M059J (cell line): ENCODE measurements around the gene LDLRAD4. TPM values are rescaled to one million over a fixed set of nuclear protein-coding genes. Genes with fewer than 3 reads are reported as not detected.

Experiments used
- DNase-seq: peaks from one replicate; pipeline ENCODE4 v3.0.0-alpha.2; 2012; ENCODE audit warnings: low read depth
- total RNA-seq: library from RNA; depleted of rRNA; stranded (reverse); fragments of >200 nt; shearing (Covaris generic); gene quantifications from 2 replicates; pipeline ENCODE4 v1.2.3, GENCODE V29; 2014

LDLRAD4 gene
- total RNA-seq, 1 experiment from 2014 or later = 1.9 TPM

DNA sequence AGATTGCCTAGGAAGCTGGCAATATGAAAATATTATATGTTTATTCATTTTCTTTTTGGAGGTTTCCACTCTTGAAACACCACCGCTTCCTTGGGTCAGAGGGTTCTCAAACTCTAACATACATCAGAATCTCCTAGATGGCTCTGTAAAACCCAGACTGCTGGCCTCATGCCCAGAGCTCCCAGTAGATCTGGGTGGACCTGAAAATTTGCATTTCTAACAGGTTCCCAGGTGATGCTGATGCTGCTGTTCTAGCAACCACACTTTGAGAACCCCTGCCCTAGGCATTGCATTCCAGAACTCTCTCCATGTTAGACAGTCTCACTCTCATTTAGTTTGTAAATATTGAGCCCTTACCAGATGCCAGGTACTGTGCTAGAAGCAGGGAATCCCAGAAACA lies 368.4 kb downstream of the LDLRAD4 start:
- no peak for DNase-seq

GRCh38 chr18:13587477-13587876 lies 368.9 kb downstream of the LDLRAD4 start:
- no peak for DNase-seq

DNA sequence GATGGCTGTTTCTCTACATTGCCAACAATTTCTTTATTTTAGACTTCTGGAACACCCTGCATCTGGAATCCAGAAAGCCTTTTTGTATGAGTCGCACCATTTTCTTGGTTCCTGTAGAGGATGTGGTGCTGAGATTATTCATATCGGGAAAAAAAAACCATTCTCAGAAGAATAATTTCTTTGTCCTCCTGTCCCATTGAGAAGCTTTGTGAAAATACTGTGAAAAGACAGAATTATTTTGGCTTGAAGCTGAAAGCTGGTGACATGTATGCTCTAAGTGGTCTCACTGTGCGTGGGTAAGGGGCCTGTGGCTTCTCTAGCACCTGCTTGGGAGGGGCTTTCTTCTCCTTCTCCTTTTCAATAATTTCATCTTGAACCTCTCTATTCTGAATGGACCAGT lies 369.4 kb downstream of the LDLRAD4 start:
- DNase-seq = no peak

DNA sequence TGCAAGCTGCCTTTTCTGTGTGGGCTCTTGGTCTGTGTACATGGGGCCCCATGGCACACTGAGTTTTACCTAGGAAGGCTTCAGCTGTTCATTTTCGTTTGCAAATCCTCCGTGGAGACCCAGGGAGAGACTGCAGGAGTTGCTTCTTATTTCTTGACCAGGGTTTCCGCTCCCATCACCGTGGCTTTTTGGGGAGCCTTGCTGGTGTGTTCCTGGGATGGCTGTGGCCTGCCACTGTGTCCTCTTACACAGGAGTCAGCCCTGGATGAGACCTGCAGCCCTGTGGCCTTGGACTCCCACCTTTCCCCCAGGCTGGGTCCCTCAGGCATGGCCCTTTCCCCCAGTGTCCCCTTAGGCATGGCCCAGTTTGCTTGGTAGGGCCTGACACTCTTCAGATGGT lies 370.8 kb downstream of the LDLRAD4 start:
- no peak for DNase-seq

GRCh38 chr18:13589943-13590342 lies 371.4 kb downstream of the LDLRAD4 start:
- DNase-seq = no peak

DNA sequence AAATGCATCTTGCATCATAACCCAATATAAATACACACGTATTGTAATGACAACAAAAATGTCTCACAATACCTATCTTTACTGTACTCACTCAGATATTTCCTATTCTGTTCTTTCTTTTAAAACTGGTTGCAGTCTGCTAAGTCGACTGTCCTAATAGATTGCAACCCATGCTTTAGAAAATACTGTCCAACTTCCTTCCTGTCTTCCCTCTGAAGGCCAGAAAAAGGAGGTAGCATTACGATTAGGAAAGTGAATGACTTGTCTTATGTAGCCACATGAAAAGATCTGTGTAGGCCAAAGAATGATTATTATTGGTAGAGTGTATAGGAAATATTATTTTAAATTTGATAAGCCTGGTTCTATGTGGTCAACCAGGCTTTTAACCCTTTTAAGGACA lies 373.7 kb downstream of the LDLRAD4 start:
- no peak for DNase-seq

GRCh38 chr18:13594551-13594950 lies 376.0 kb downstream of the LDLRAD4 start:
- DNase-seq = no peak

DNA sequence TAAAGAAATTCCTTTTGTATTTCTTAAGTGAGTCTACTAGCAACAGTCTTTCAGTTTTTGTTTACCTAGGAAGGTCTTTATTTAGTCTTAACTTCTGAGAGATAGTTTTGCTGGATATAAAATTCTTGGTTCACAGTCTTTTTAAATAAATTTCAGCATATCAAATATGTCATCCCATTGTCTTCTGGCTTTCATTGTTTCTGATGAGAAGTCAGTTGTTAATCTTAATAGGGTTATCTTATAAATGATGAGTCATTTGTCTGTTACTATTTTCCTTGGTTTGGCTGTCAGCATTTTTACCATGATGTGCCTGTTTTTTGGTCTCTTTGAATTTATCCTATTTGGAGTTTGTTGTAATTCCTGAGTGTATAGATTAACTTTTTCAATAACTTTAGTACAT lies 378.5 kb downstream of the LDLRAD4 start:
- DNase-seq = peak; percentile 5

GRCh38 chr18:13598591-13598990 lies 380.0 kb downstream of the LDLRAD4 start:
- DNase-seq = no peak

GRCh38 chr18:13599031-13599430 lies 380.5 kb downstream of the LDLRAD4 start:
- no peak for DNase-seq

- DNase-seq = no peak
Observed at GRCh38 chr18:13603304-13604019, 384.9 kb downstream of the LDLRAD4 start.

DNA sequence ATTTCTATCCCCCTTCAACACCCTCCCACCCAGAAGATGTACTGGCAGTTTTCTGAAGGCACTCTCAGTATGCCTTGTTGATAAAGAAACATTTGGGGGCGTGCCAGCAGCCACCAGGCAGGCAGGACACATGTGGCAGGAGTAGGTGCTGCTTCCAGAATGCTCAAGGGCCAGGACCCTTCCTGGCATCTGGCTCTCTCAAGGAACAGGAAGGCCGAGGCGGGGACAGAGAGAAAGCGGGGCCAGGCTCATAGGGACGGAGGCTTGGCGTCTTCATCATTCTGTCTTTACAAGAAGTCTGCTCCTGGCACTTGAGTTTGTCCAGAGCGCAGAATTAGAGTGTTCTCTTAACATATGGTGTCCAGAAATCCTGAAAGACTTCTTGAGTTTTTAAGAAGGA lies 386.2 kb downstream of the LDLRAD4 start:
- DNase-seq = no peak

- DNase-seq = no peak
Observed at GRCh38 chr18:13605477-13605876, 386.9 kb downstream of the LDLRAD4 start.

- DNase-seq = no peak
Observed at GRCh38 chr18:13605901-13606300, 387.3 kb downstream of the LDLRAD4 start.

- no peak for DNase-seq
Observed at GRCh38 chr18:13606604-13607254, 388.2 kb downstream of the LDLRAD4 start.

DNA sequence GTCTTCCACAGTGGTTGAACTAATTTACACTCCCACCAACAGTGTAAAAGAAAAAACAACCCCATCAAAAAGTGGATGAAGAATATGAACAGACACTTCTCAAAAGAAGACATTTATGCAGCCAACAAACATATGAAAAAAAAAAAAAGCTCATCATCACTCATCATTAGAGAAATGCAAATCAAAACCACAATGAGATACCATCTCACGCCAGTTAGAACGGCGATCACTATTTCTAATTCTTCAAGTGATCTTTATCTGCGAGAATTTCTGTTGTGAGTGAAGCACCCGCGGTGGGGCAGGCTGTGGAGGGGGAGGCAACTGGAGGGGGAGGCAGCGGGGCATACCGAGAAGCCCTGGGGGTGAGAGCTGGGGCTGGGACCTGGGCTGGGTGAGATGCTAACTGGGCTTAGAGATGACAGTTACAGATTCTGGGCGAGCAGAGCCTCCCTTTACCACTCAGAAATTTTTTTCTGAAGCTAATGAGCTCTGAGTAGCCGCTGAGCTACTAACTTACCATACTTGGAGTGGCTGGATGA lies 389.5 kb downstream of the LDLRAD4 start:
- DNase-seq = peak; percentile 12

DNA sequence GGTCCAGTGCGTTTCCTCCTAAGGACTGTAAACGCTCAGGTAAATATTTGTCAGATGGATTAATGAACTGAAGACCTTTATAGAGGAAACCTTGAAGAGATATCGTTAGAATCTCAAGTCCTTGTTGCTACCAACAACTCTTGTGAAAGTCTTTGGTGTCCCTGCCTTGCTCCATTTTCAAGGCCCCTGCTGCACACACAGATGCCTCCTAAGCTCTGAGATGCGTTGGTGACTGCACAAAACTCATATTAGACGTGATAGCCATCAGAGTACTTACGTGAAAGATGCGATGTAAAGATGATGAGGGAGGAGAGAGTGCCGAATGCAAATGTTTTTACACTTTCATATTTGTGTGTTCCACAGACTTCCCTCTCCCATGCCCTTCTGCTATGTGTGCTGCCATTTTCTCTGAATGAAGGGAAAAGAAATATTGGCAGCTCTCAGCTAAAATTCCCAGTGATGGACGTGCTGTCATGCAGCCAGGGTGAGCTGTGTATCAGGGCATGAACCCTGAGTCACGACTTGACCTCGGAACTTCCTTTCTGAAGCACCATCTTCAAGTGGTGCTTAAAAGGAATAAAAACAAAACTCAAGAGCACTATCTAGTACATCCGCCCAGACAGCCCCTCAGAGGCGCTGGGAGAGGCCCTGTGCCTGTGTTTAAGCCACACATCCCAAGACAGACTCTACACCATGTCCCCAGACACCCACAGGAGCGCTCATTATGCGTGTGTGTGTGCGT lies 390.4 kb downstream of the LDLRAD4 start:
- DNase-seq = peak; percentile 19

DNA sequence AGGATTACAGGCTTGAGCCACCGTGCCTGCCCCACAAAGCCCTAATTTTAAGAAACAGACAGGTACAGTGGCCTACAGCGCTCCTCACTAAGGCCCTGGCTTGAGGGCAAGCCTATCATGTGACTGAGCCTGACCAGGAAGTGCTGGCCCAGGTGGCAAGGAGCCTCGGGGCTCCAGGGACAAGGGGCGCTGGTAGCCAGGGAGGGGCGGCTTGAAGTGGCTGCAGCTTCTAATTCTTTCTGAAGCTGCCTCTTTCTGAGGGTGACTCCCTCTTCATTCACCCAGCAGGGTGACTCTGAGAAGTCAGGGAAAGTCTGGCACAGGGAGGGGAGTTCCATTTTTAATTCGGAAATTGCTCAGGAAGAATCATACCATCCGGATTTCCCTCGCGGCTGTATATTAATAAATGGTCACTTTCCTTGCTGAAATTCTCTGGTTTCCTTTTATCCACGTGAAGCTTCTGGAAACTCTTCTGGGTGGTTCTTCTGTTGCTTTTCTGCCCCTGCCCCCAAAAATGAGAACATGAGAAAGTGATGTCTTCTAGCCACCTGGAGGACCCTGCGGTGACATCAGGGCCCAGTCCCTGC lies 392.1 kb downstream of the LDLRAD4 start:
- peak; percentile 2 for DNase-seq

DNA sequence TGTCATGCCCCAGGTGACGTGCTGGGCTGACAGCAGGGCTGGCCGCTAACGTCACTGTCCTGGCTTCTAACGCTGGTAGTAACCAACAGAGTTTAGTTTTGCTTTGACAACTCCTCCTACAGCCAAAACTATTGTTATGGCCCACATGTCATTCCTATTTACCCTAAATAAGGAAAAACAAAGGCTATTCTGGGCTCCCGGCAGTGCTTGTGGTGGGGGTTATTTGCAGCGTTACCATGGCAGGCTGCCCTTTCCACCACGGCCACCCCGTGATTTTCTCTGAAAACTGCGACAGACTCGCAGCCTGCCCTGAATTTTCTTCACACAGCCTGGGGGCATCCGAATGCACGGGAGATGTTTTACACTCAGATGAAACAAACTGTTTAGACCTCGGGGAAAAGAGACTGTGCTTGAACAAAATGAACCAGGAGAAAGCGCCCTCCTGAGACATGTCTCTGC lies 392.6 kb downstream of the LDLRAD4 start:
- DNase-seq = peak; percentile 64

- DNase-seq = peak; percentile 8
Observed at GRCh38 chr18:13611601-13612195, 393.1 kb downstream of the LDLRAD4 start.

DNA sequence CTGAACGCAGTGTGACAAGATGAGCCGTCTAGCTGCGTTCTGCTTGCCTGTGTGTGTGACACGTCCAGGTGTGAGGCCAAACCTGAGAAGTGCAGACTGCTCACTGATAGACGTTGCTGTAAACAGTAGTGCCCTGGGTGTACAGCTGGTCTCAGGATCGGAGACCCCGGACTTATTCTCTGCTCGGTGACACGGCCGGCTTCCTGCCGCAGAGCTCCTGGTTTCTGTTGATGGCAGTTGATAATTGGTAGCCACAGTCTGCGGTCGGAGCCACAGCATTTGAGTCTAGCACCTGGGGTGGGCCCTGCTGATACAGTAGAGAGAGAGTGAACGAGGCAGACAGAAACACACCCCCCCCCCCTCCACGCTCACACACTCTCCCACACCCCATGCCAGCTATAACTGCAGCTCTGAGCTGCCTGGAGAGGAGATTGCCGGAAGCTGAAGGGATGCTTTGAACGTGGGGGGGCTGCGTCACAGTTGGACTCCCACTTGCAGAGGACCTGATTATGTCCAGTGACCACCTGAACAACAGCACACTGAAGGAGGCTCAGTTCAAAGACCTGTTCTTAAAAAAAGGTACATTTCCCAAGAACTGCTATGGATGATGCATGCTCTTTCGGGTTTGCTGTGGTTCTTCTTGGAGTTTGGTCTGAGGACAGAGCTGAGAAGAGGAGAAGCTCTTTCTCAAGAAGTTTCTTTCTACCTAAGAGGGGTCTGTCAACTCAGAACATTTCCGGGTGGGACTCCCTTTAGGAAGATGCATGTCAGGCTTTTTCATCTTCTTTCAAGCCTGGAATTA lies 393.8 kb downstream of the LDLRAD4 start:
- no peak for DNase-seq
